Fibroblast of lung (primary cell): ENCODE data around the gene DCLRE1A. TPM values are rescaled to one million over a fixed set of nuclear protein-coding genes. Genes with fewer than 3 reads are reported as not detected.

Experiments
- DNase-seq, 2 donors: peaks; one replicate each; pipeline versions ENCODE4 v3.0.0 to v3.0.0-alpha.2; 2010; ENCODE audit warnings: low read depth in 2 of 2
- H2AFZ ChIP-seq: 2 replicates; pipeline ENCODE4 v1.5.1; 2012; ENCODE audit warnings: low read length, control low read depth, inconsistent platforms
- H3K27ac ChIP-seq: 2 replicates; pipeline ENCODE4 v1.5.1; 2011; ENCODE audit warnings: low read length, control low read depth; ENCODE audit not compliant: insufficient read depth
- H3K27me3 ChIP-seq: 2 replicates; pipeline ENCODE4 v1.5.1; 2011; ENCODE audit warnings: mild to moderate bottlenecking, low read length; ENCODE audit not compliant: control insufficient read depth, insufficient read depth
- H3K36me3 ChIP-seq: 2 replicates; pipeline ENCODE4 v1.5.1; 2011; ENCODE audit warnings: low read length; ENCODE audit not compliant: control insufficient read depth, insufficient read depth
- H3K4me1 ChIP-seq: 2 replicates; pipeline ENCODE4 v1.5.1; 2011; ENCODE audit warnings: low read length; ENCODE audit not compliant: control insufficient read depth, insufficient read depth; ENCODE audit errors: extremely low read depth
- H3K4me2 ChIP-seq: 2 replicates; pipeline ENCODE4 v1.5.1; 2011; ENCODE audit warnings: low read length, control low read depth; ENCODE audit not compliant: insufficient read depth; ENCODE audit errors: extremely low read depth
- H3K4me3 ChIP-seq, 4 experiments: fragments of 200-600 bp in 1 of 4; sonication (generic) in 1 of 4; replicated peaks in 1 of 4; 2 replicates each; pipeline ENCODE4 v1.5.1; 2011 to 2016; ENCODE audit warnings: low read length in 4 of 4, low read depth in 3 of 4, mild to moderate bottlenecking in 3 of 4, control low read depth in 2 of 4, inconsistent platforms in 1 of 4, mixed read lengths in 1 of 4; ENCODE audit not compliant: insufficient read depth in 1 of 4; ENCODE audit errors: control extremely low read depth in 1 of 4
- H3K79me2 ChIP-seq: 2 replicates; pipeline ENCODE4 v1.5.1; 2012; ENCODE audit warnings: mild to moderate bottlenecking, low read length, inconsistent platforms; ENCODE audit not compliant: control insufficient read depth, insufficient read depth
- H3K9ac ChIP-seq: 2 replicates; pipeline ENCODE4 v1.5.1; 2011; ENCODE audit warnings: mild to moderate bottlenecking, low read length, control low read depth; ENCODE audit not compliant: insufficient read depth
- H3K9me3 ChIP-seq: 2 replicates; pipeline ENCODE4 v1.5.1; 2012; ENCODE audit warnings: low read depth, low read length; ENCODE audit not compliant: control insufficient read depth, insufficient read depth
- H4K20me1 ChIP-seq: 2 replicates; pipeline ENCODE4 v1.5.1; 2011; ENCODE audit warnings: low read length; ENCODE audit not compliant: control insufficient read depth, insufficient read depth; ENCODE audit errors: extremely low read depth
- EZH2 ChIP-seq: IDR thresholded peaks from 2 replicates; pipeline ENCODE4 v1.5.1; 2012; ENCODE audit warnings: low read length, control low read depth, mild to moderate bottlenecking; ENCODE audit errors: missing control alignments
- polyA minus RNA-seq: library from RNA; depleted of rRNA, polyadenylated mRNA; stranded (reverse); fragments of >200 nt; gene quantifications from 2 replicates; pipeline ENCODE4 v1.2.3, GENCODE V29; 2011; ENCODE audit warnings: low replicate concordance
- polyA plus RNA-seq, 2 donors: library from polyadenylated mRNA; depleted of rRNA in 1 of 2; stranded (reverse) in 1 of 2; unstranded in 1 of 2; fragments of >200 nt; gene quantifications; 2 replicates each; pipeline ENCODE4 v1.2.1, GENCODE V29; 2011 to 2012; ENCODE audit warnings: missing spikeins in 1 of 2
- total RNA-seq: library from RNA; depleted of rRNA; stranded (reverse); fragments of >200 nt; gene quantifications from 2 replicates; pipeline ENCODE4 v1.2.1, GENCODE V29; 2014
- TF ChIP-seq, protein P1 (sequence below), 2 donors: IDR thresholded peaks in 1 of 2; conservative IDR thresholded peaks in 1 of 2; 1 replicate in 1 of 2; 2 replicates in 1 of 2; pipeline ENCODE4 v1.5.1; 2011 to 2012; ENCODE audit warnings: low read length in 2 of 2, control low read depth in 1 of 2, inconsistent platforms in 1 of 2, low read depth in 1 of 2, mild to moderate bottlenecking in 1 of 2

Gene DCLRE1A
- total RNA-seq, result 8.7 and 9.4 TPM in 2 replicates
- polyA plus RNA-seq, result 5.2 and 7.0 TPM in 2 replicates
- 2.8 and 3.7 TPM in 2 replicates for polyA plus RNA-seq (2012)
- 2.7 and 2.9 TPM in 2 replicates for polyA minus RNA-seq

DNA sequence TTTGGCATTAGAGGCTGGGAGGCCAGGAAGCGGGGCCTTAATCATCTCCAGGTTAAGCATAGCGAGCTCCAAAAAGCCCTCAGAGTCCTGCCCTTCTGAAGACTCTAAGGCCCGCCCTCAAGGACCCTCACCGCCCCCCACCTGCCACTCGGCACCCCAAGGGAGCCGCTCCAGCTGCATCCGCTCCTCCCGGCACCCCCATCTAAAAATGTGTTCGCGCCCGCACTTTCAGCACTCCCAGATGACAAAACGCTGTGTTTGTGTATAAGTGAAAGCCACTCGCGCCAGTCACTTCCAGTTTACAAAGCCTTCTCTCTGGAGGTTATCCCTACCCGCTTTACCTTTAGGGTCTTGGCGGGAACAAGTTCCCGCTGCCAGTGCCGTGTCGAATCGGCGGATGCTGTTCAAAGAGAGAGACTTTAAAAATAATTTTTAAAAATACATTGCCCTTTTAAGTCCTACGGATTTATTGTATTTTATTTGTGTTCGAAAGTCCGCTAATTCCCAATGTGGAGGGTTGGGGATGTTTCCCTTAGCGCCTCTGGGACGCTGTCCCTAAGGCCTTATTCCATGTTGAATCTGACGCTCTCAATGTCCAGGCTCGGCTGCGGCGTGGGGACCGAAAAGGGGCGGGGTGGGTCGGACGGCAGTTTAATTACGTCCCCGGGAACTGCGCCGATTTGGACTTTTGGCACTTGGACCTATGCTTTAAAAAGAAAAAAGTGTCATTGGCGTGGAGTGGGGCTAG is at the start of gene DCLRE1A, which contains the start of gene NHLRC2:
Gene DCLRE1A, minus strand, starts transcription at position 70 of the 748 bp plus-strand sequence. CDS start 900 bp downstream, outside the sequence.
Gene NHLRC2, plus strand, starts transcription at position 649 of the 748 bp plus-strand sequence. CDS start 212 bp downstream, outside the sequence.
- Histone ChIP-seq H3K9ac (peak within 1 kb of the TSS; percentile 95), H2AFZ (peak within 1 kb of the TSS; percentile 99), H3K9me3 (no peaks in the 10 kb centered on the region), H3K4me2 (peak within 1 kb of the TSS; percentile 98), H3K27ac (peak within 1 kb of the TSS; percentile 92), H3K79me2 (peaks cover 35% of the 10 kb centered on the region), H4K20me1 (no peaks in the 10 kb centered on the region), H3K4me3 (peak within 1 kb of the TSS; percentile 76 to 93 (median 86)), H3K4me1 (peaks cover 2% of the 10 kb centered on the region), H3K36me3 (no peaks in the 10 kb centered on the region), H3K27me3 (no peaks in the 10 kb centered on the region)
- peak; percentile 79 to 89 for DNase-seq
- TF ChIP-seq EZH2, result no peak
- TF ChIP-seq, protein P1, sequence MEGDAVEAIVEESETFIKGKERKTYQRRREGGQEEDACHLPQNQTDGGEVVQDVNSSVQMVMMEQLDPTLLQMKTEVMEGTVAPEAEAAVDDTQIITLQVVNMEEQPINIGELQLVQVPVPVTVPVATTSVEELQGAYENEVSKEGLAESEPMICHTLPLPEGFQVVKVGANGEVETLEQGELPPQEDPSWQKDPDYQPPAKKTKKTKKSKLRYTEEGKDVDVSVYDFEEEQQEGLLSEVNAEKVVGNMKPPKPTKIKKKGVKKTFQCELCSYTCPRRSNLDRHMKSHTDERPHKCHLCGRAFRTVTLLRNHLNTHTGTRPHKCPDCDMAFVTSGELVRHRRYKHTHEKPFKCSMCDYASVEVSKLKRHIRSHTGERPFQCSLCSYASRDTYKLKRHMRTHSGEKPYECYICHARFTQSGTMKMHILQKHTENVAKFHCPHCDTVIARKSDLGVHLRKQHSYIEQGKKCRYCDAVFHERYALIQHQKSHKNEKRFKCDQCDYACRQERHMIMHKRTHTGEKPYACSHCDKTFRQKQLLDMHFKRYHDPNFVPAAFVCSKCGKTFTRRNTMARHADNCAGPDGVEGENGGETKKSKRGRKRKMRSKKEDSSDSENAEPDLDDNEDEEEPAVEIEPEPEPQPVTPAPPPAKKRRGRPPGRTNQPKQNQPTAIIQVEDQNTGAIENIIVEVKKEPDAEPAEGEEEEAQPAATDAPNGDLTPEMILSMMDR (conservative IDR thresholded peaks at IDR 0.05 in 1 of 2, IDR thresholded peaks at IDR 0.05 in 1 of 2; ENCODE audit: low read depth in 1 of 2, low read length in 2 of 2), result no peak

DNA sequence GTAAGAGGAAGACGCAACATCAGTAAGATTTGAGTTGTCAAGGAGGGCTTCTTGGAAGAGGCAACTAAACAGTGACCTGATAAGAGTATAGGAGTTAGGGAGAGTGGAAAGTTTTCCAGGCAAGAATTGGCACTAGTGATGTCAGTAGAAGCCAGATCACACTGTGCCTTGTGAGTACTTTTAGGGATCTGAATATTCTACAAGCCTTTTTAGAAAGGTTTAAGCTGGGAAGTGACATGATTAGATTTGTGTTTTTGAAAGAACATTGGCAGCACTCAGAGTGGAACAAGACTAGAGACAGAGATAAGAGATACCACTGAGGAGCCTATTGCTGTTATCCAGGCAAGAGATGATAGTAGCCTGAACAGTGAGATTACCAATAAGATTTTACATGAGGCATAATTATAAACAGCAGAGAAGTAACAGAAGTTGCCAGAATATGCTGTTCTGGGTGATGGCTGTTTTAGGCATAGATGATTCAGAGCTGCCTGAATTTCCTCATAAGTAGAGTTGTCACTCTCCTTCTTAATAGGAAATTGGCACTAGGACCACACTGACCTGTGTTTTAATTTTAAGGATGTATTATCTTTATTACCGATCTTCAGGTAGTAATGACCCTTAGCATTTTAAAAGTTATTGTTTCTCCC is 46.2 kb upstream of the DCLRE1A start:
- Histone ChIP-seq H2AFZ (no peak overlapping the region), H3K27ac (no peak overlapping the region), H3K9me3 (no peaks in the 10 kb centered on the region), H3K36me3 (no peaks in the 10 kb centered on the region), H3K9ac (no peak overlapping the region), H3K79me2 (no peaks in the 10 kb centered on the region), H3K27me3 (no peaks in the 10 kb centered on the region), H3K4me2 (no peak overlapping the region), H3K4me1 (no peaks in the 10 kb centered on the region), H4K20me1 (no peaks in the 10 kb centered on the region), H3K4me3 (no peak overlapping the region)
- TF ChIP-seq, protein P1 (conservative IDR thresholded peaks at IDR 0.05 in 1 of 2, IDR thresholded peaks at IDR 0.05 in 1 of 2; ENCODE audit: low read depth in 1 of 2, low read length in 2 of 2), result no peak
- TF ChIP-seq EZH2, result no peak
- DNase-seq, result no peak
